Suprapubic skin (tissue), 3 donors: ENCODE measurements around the gene CTU2.

Experiments used
- EP300 ChIP-seq: sonication (generic); formaldehyde crosslinking; IDR thresholded peaks from one replicate; pipeline ENCODE4 v1.6.1; 2017; ENCODE audit warnings: antibody characterized with exemption
- POLR2A ChIP-seq, 2 donors: fragments of 450-650 bp; IDR thresholded peaks; one replicate each; pipeline ENCODE4 v1.6.1; 2017; ENCODE audit warnings: antibody characterized with exemption in 2 of 2, mild to moderate bottlenecking in 2 of 2, moderate library complexity in 2 of 2
- TF ChIP-seq, protein P1 (sequence below), 2 donors: fragments of 200-600 bp in 1 of 2; fragments of 450-650 bp in 1 of 2; sonication (generic) in 1 of 2; IDR thresholded peaks; one replicate each; pipeline ENCODE4 v1.5.1; 2016 to 2019; ENCODE audit warnings: antibody characterized with exemption in 2 of 2, mild to moderate bottlenecking in 1 of 2, moderate library complexity in 1 of 2

DNA sequence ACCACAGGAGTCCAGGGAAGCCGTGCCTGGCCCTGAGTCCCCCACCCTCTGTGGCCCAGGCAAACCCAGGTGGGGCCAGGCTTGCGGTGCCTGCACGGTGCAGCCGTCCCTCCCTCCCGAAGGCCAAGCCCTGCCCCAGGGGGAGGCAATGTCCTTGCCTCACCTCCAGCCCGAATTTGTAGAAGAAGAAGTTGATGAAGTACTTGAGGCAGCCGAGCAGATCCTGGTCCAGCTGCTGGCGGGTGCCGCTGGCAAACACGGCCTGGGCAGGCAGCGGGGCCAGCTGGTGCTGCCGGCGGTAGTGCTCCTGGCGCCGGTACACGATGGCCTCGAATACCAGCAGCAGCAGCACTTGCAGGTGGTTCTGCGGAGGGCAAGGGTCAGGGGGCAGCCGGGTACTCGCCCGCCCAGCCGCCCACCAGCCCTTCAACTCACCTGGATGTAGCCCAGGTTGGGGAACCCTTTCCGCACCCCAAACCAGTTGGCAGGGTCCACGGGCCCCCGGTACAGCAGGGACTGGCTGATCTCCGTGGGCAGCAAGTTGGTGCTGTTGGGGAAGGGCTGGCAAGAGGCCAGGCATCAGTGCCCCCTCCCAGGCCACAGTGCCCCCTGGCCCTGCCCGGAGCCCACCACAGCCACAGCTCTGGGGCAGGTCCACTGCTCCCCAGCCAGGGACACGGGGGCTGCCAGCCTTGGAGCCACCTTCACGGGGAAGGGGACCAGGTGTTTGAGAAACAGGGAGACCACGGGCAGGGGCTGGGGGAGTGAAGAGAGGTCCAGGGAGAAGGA lies 26.1 kb downstream of the CTU2 start:
- TF ChIP-seq, protein P1, sequence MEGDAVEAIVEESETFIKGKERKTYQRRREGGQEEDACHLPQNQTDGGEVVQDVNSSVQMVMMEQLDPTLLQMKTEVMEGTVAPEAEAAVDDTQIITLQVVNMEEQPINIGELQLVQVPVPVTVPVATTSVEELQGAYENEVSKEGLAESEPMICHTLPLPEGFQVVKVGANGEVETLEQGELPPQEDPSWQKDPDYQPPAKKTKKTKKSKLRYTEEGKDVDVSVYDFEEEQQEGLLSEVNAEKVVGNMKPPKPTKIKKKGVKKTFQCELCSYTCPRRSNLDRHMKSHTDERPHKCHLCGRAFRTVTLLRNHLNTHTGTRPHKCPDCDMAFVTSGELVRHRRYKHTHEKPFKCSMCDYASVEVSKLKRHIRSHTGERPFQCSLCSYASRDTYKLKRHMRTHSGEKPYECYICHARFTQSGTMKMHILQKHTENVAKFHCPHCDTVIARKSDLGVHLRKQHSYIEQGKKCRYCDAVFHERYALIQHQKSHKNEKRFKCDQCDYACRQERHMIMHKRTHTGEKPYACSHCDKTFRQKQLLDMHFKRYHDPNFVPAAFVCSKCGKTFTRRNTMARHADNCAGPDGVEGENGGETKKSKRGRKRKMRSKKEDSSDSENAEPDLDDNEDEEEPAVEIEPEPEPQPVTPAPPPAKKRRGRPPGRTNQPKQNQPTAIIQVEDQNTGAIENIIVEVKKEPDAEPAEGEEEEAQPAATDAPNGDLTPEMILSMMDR (IDR thresholded peaks at IDR 0.05) = no peak
- no peak for TF ChIP-seq POLR2A (IDR thresholded peaks at IDR 0.05)
- no peak for TF ChIP-seq EP300
